ENCODE results near the gene SEMA4G. TPM values are rescaled to one million over a fixed set of nuclear protein-coding genes. Genes with fewer than 3 reads are reported as not detected.
A peak's percentile ranks its signal among the peaks of the same experiment; 100 is the strongest.

The SEMA4G gene
- polyA plus RNA-seq, 2 of the 4 experiments (the other 2 are of a cell fraction), result 13.5 to 17.4 TPM

GRCh38 chr10:101001659-101002035 lies 32.3 kb downstream of the SEMA4G start:
- Histone ChIP-seq H3K4me3 (no peak overlapping the region), H3K9me3 (no peaks in the 10 kb centered on the region), H3K27ac (no peak overlapping the region), H3K4me1 (peaks cover 21% of the 10 kb centered on the region), H3K4me2 (peak overlapping the region; percentile 89; the same call in 2 of the 3 replicates)
- no peak for TF ChIP-seq REST (IDR thresholded peaks at IDR 0.05)
- no peak for TF ChIP-seq ZFP36 (IDR thresholded peaks at IDR 0.05; ENCODE audit: borderline replicate concordance, partially characterized antibody)
- no peak for TF ChIP-seq ESRRA (IDR thresholded peaks at IDR 0.05; ENCODE audit: borderline replicate concordance, low read length)
- WGBS (ENCODE audit: missing lambda C conversion rate), result 92% methylated on average over 5 of the region's 5 CpGs
- CTCF ChIA-PET, result interaction anchor here (1.3 to 25.8 kb wide), 5 partner anchors 8 to 61 kb away, joined by 3 to 608 read pairs (median 145); partner anchors contain the start of genes LZTS2, MRPL43, PDZD7 and SFXN3
- POLR2A ChIA-PET, result no interaction called here
- no peak for FAIRE-seq
- DNase-seq (ENCODE audit: low read depth in 1 of 2, low spot score in 1 of 2), result no peak
- no peak for ATAC-seq

- H3K4me1 ChIP-seq, result peaks cover 20% of the 10 kb centered on the region
- no peaks in the 10 kb centered on the region for H3K9me3 ChIP-seq
- TF ChIP-seq ZSCAN20 (CRISPR knock-in tag; IDR thresholded peaks at IDR 0.05) (no peak), RAD21 (conservative IDR thresholded peaks at IDR 0.05 in 1 of 2, IDR thresholded peaks at IDR 0.05 in 1 of 2) (no peak), POLR2A (IDR thresholded peaks at IDR 0.05; ENCODE audit: low read length) (no peak), RCOR1 (IDR thresholded peaks at IDR 0.05; ENCODE audit: low read depth, low read length) (no peak), CTCF (IDR thresholded peaks at IDR 0.05) (no peak), TP53 (CRISPR knock-in tag; IDR thresholded peaks at IDR 0.05) (no peak)
- ChIA-PET CTCF (interaction anchor here (0.7 to 25.8 kb wide), 8 partner anchors 8 to 60 kb away, joined by 3 to 608 read pairs (median 6); partner anchors contain the start of genes LZTS2, MRPL43 and TWNK), POLR2A (no interaction called here)
- no peak overlapping the region for H3K4me3 ChIP-seq
- WGBS (ENCODE audit: missing lambda C conversion rate), result 92% methylated on average over 11 of the region's 11 CpGs
- H3K27ac ChIP-seq, result no peak overlapping the region
- FAIRE-seq, result no peak
- no peak for DNase-seq (ENCODE audit: low read depth in 1 of 2, low spot score in 1 of 2)
- ATAC-seq, result no peak
- no peak overlapping the region for H3K4me2 ChIP-seq
Measured at GRCh38 chr10:101002456-101002855, 33.2 kb downstream of the SEMA4G start.

GRCh38 chr10:101003639-101004206 lies 34.4 kb downstream of the SEMA4G start:
- POLR2A ChIA-PET, result no interaction called here
- Histone ChIP-seq H3K27ac (no peak overlapping the region), H3K4me3 (no peak overlapping the region), H3K9me3 (no peaks in the 10 kb centered on the region), H3K4me2 (no peak overlapping the region), H3K4me1 (peaks cover 18% of the 10 kb centered on the region)
- ATAC-seq, result no peak
- TF ChIP-seq TFCP2L1 (CRISPR knock-in tag; IDR thresholded peaks at IDR 0.05) (no peak), RARB (CRISPR knock-in tag; IDR thresholded peaks at IDR 0.05) (no peak), GATA3 (IDR thresholded peaks at IDR 0.05; ENCODE audit: borderline replicate concordance) (no peak), SREBF2 (IDR thresholded peaks at IDR 0.05) (no peak), NPAS2 (CRISPR knock-in tag; IDR thresholded peaks at IDR 0.05; ENCODE audit: borderline replicate concordance) (no peak)
- 91% methylated on average over 7 of the region's 18 CpGs for WGBS (ENCODE audit: missing lambda C conversion rate)
- DNase-seq (ENCODE audit: low read depth in 1 of 2, low spot score in 1 of 2), result no peak
- FAIRE-seq, result no peak
- CTCF ChIA-PET, result interaction anchor here (1.0 to 25.8 kb wide), 9 partner anchors 8 to 63 kb away, joined by 3 to 608 read pairs (median 5); partner anchors contain the start of genes LZTS2, MRPL43 and TWNK

All from A549 (cell line).